T47D (cell line): ENCODE results near the gene TP53I11.

Source experiments
- DNase-seq, 2 experiments: peaks; one replicate each; pipeline versions ENCODE4 v3.0.0 to v3.0.0-alpha.2; 2011 to 2012; ENCODE audit warnings: low read depth in 1 of 2, low spot score in 1 of 2
- JUND ChIP-seq: IDR thresholded peaks from 2 replicates; pipeline ENCODE4 v1.6.1; 2012; ENCODE audit warnings: low read depth
- in situ Hi-C: cut with HindIII; loops from 2 replicates; pipeline ENCODE4 v1.10.0; 2016; ENCODE audit warnings: low sequenced_read_pairs, low pct_unique_long_range_greater_than_20kb

Gene TP53I11

GRCh38 chr11:44923806-44924205 is 26.9 kb downstream of the TP53I11 start:
- TF ChIP-seq JUND = no peak
- in situ Hi-C loops = no loop called here
- DNase-seq = no peak

GRCh38 chr11:44923115-44923514 is 27.6 kb downstream of the TP53I11 start:
- in situ Hi-C loops = no loop called here
- DNase-seq = no peak
- TF ChIP-seq JUND = no peak

GRCh38 chr11:44920451-44920850 is 30.2 kb downstream of the TP53I11 start:
- TF ChIP-seq JUND = no peak
- no peak for DNase-seq
- in situ Hi-C loops = no loop called here

GRCh38 chr11:44917741-44918140 is 32.9 kb downstream of the TP53I11 start:
- TF ChIP-seq JUND = no peak
- in situ Hi-C loops = no loop called here
- DNase-seq = no peak

GRCh38 chr11:44916801-44917385 is 33.8 kb downstream of the TP53I11 start:
- no peak for TF ChIP-seq JUND
- in situ Hi-C loops = no loop called here
- no peak for DNase-seq

- DNase-seq = no peak
- in situ Hi-C loops = no loop called here
- no peak for TF ChIP-seq JUND
Observed at GRCh38 chr11:44916331-44916730, 34.4 kb downstream of the TP53I11 start.

GRCh38 chr11:44915621-44916020 is 35.1 kb downstream of the TP53I11 start:
- no peak for TF ChIP-seq JUND
- in situ Hi-C loops = no loop called here
- DNase-seq = no peak

GRCh38 chr11:44915004-44915403 is 35.7 kb downstream of the TP53I11 start:
- DNase-seq = no peak
- in situ Hi-C loops = no loop called here
- no peak for TF ChIP-seq JUND

GRCh38 chr11:44914105-44914504 is 36.6 kb downstream of the TP53I11 start:
- TF ChIP-seq JUND = no peak

GRCh38 chr11:44913502-44913901 is 37.2 kb downstream of the TP53I11 start:
- DNase-seq = no peak
- in situ Hi-C loops = no loop called here

More at GRCh38 chr11:44914105-44914504, 36.6 kb downstream of the TP53I11 start:
- in situ Hi-C loops = no loop called here
- DNase-seq = no peak

GRCh38 chr11:44912270-44912987 is 38.3 kb downstream of the TP53I11 start:
- TF ChIP-seq JUND = no peak
- no peak for DNase-seq
- in situ Hi-C loops = no loop called here

More at GRCh38 chr11:44913502-44913901, 37.2 kb downstream of the TP53I11 start:
- TF ChIP-seq JUND = no peak

- DNase-seq = peak; percentile 95 to 96
- in situ Hi-C loops = no loop called here
- no peak for TF ChIP-seq JUND
Observed at GRCh38 chr11:44911029-44911814, 39.5 kb downstream of the TP53I11 start.

GRCh38 chr11:44910591-44910990 is 40.1 kb downstream of the TP53I11 start:
- TF ChIP-seq JUND = no peak
- in situ Hi-C loops = no loop called here
- no peak for DNase-seq
